ENCODE results near the gene SUPT16H.

GRCh38 chr14:21317398-21317797, 66.4 kb downstream of the SUPT16H start:
- TF ChIP-seq CTCF (conservative IDR thresholded peaks at IDR 0.05; ENCODE audit: low read depth in 2 of 2) = no peak
- TF ChIP-seq REST (IDR thresholded peaks at IDR 0.05; ENCODE audit: unreplicated experiment) = no peak
- no peak for TF ChIP-seq POLR2AphosphoS5 (IDR thresholded peaks at IDR 0.05; ENCODE audit: low read depth)
- no peak for TF ChIP-seq EZH2 (IDR thresholded peaks at IDR 0.05; ENCODE audit: low read depth, unreplicated experiment)
- no peak for TF ChIP-seq STAT1 (IDR thresholded peaks at IDR 0.05; ENCODE audit: unreplicated experiment)

All from GM23338 (cell line).